K562 (cell line): ENCODE measurements around the gene SORCS2. TPM values are rescaled to one million over a fixed set of nuclear protein-coding genes. Genes with fewer than 3 reads are reported as not detected.

ENCODE experiments used
- ATAC-seq: fragments of 200-7000 bp; cut with Tn5 transposase; 3 replicates; pipeline ENCODE4 v1.9.1; 2020; ENCODE audit warnings: moderate library complexity
- BruUV-seq: library from RNA; stranded (reverse); fragments of 400-500 nt; replicated peaks from 2 replicates; lab custom pipeline; 2021; lab: Mats Ljungman, UMichigan
- CTCF ChIA-PET: fragments of 300-600 bp; formaldehyde crosslinking; extraction: SDS; loops from one replicate; lab custom pipeline; 2021; ENCODE audit warnings: low intra/inter-chr PET ratio; lab: Yijun Ruan, JAX
- POLR2A ChIA-PET: fragments of 300-600, 350-650 bp; sonication (Branson Sonifier 250); formaldehyde crosslinking; extraction: SDS; loops from one replicate; lab custom pipeline; 2021; ENCODE audit warnings: antibody characterized with exemption, inconsistent platforms; lab: Yijun Ruan, JAX
- DNase-seq, 4 experiments: peaks; one replicate each; pipeline versions ENCODE4 v3.0.0 to v3.0.0-alpha.2; 2011 to 2018; ENCODE audit warnings: low spot score in 3 of 4, mixed read lengths in 3 of 4; ENCODE audit errors: extremely low read depth in 1 of 4
- FAIRE-seq: peaks from 2 replicates; lab custom pipeline; 2011; peaks lifted over from hg19 to GRCh38; lab: Jason Lieb, UNC
- H2AFZ ChIP-seq: 2 replicates; pipeline ENCODE4 v1.6.0; 2011; ENCODE audit warnings: low read depth, low read length, control low read depth, inconsistent platforms
- H3K27ac ChIP-seq: fragments of 200-600 bp; 3 replicates; pipeline ENCODE4 v1.8.0; 2011; ENCODE audit warnings: low read depth, mild to moderate bottlenecking, control low read depth, inconsistent platforms, low read length, moderate library complexity, mixed read lengths; ENCODE audit errors: extremely low read depth
- H3K27me3 ChIP-seq, 2 experiments: fragments of 300-600 bp in 1 of 2; 2 replicates in 1 of 2; 3 replicates in 1 of 2; pipeline versions ENCODE4 v1.6.0 to v1.8.0; 2011; ENCODE audit warnings: inconsistent platforms in 2 of 2, low read length in 2 of 2, mild to moderate bottlenecking in 1 of 2, mixed read lengths in 1 of 2, moderate library complexity in 1 of 2; ENCODE audit not compliant: control insufficient read depth in 2 of 2, insufficient read depth in 2 of 2
- H3K36me3 ChIP-seq: fragments of 300-600 bp; 3 replicates; pipeline ENCODE4 v1.8.0; 2011; ENCODE audit warnings: mild to moderate bottlenecking, low read length, inconsistent platforms; ENCODE audit not compliant: control insufficient read depth, insufficient read depth
- H3K4me1 ChIP-seq, 2 experiments: fragments of 200-600 bp in 1 of 2; replicated peaks in 1 of 2; 2 replicates in 1 of 2; 3 replicates in 1 of 2; pipeline versions ENCODE4 v1.5.1 to v1.8.0; 2011; ENCODE audit warnings: inconsistent platforms in 2 of 2, low read length in 2 of 2, mild to moderate bottlenecking in 1 of 2, mixed read lengths in 1 of 2, moderate library complexity in 1 of 2; ENCODE audit not compliant: control insufficient read depth in 2 of 2, insufficient read depth in 2 of 2
- H3K4me2 ChIP-seq: 2 replicates; pipeline ENCODE4 v1.6.1; 2011; ENCODE audit warnings: low read length, control low read depth, inconsistent platforms, mixed read lengths; ENCODE audit not compliant: insufficient read depth
- H3K4me3 ChIP-seq: fragments of 200-600 bp; sonication (generic), shearing (Covaris generic); 2 replicates; pipeline ENCODE4 v1.5.1; 2016; ENCODE audit warnings: control low read depth, inconsistent platforms
- H3K79me2 ChIP-seq: fragments of 200-600 bp; 3 replicates; pipeline ENCODE4 v1.8.0; 2011; ENCODE audit warnings: low read length, inconsistent platforms; ENCODE audit not compliant: control insufficient read depth, insufficient read depth
- H3K9ac ChIP-seq, 2 experiments: 2 replicates each; pipeline versions ENCODE4 v1.6.0 to v1.6.1; 2011; ENCODE audit warnings: low read depth in 2 of 2, low read length in 2 of 2, control low read depth in 1 of 2, inconsistent platforms in 1 of 2, mild to moderate bottlenecking in 1 of 2, mixed read lengths in 1 of 2; ENCODE audit not compliant: insufficient read depth in 1 of 2
- H3K9me1 ChIP-seq: one replicate; pipeline ENCODE4 v1.6.0; 2011; ENCODE audit warnings: inconsistent platforms, mild to moderate bottlenecking, low read length, moderate library complexity; ENCODE audit not compliant: control insufficient read depth, insufficient read depth
- H3K9me3 ChIP-seq: replicated peaks from 2 replicates; pipeline ENCODE4 v1.5.1; 2011; ENCODE audit warnings: low read depth, low read length, inconsistent platforms; ENCODE audit not compliant: control insufficient read depth, insufficient read depth
- H4K20me1 ChIP-seq: replicated peaks from 2 replicates; pipeline ENCODE4 v1.6.1; 2011; ENCODE audit warnings: low read length, inconsistent platforms, mixed read lengths; ENCODE audit not compliant: control insufficient read depth, insufficient read depth
- BRCA1 ChIP-seq, 2 experiments: fragments of 450-650 bp in 1 of 2; sonication (generic) in 1 of 2; formaldehyde crosslinking in 1 of 2; IDR thresholded peaks; 2 replicates each; pipeline versions ENCODE4 v1.5.0 to v1.6.1; 2017 to 2020; ENCODE audit warnings: mild to moderate bottlenecking in 1 of 2, missing genetic modification reagents in 1 of 2
- BRF1 ChIP-seq: IDR thresholded peaks from 3 replicates; pipeline ENCODE4 v1.6.1; 2011; ENCODE audit warnings: borderline replicate concordance, mild to moderate bottlenecking; ENCODE audit not compliant: insufficient read length; ENCODE audit errors: extremely low read depth
- FIP1L1 ChIP-seq: fragments of 200-400 bp; formaldehyde crosslinking; IDR thresholded peaks from 2 replicates; pipeline ENCODE4 v1.6.1; 2018; ENCODE audit warnings: mild to moderate bottlenecking, low read depth, low read length; ENCODE audit not compliant: poor library complexity, severe bottlenecking
- FOXA1 ChIP-seq: fragments of 450-650 bp; IDR thresholded peaks from 2 replicates; pipeline ENCODE4 v1.6.1; 2016; ENCODE audit warnings: mild to moderate bottlenecking, borderline replicate concordance
- MED1 ChIP-seq: sonication (generic); formaldehyde crosslinking; IDR thresholded peaks from 2 replicates; pipeline ENCODE4 v1.8.1; 2023; ENCODE audit warnings: missing genetic modification reagents, borderline replicate concordance
- MITF ChIP-seq: IDR thresholded peaks from 2 replicates; pipeline ENCODE4 v1.6.1; 2014; ENCODE audit warnings: antibody characterized with exemption
- NCOR1 ChIP-seq: fragments of 450-650 bp; IDR thresholded peaks from 2 replicates; pipeline ENCODE4 v1.6.1; 2016; ENCODE audit warnings: mild to moderate bottlenecking, moderate library complexity
- TOE1 ChIP-seq, 2 experiments: fragments of 450-650 bp in 1 of 2; sonication (generic) in 1 of 2; formaldehyde crosslinking in 1 of 2; IDR thresholded peaks; 2 replicates each; pipeline versions ENCODE4 v1.7.1 to v1.8.0; 2016 to 2022; ENCODE audit warnings: borderline replicate concordance in 2 of 2, mild to moderate bottlenecking in 2 of 2, antibody characterized with exemption in 1 of 2, inconsistent platforms in 1 of 2, low read depth in 1 of 2, missing genetic modification reagents in 1 of 2, moderate library complexity in 1 of 2
- ZBTB7A ChIP-seq: IDR thresholded peaks from 2 replicates; pipeline ENCODE4 v1.6.1; 2011; ENCODE audit warnings: low read depth, mild to moderate bottlenecking, low read length, moderate library complexity, borderline replicate concordance; ENCODE audit not compliant: control insufficient read depth
- ZNF3 ChIP-seq: fragments of 250-450 bp; sonication (Bioruptor Pico); IDR thresholded peaks from 2 replicates; pipeline ENCODE4 v1.5.0; 2021; ENCODE audit warnings: mild to moderate bottlenecking, moderate library complexity
- ZNF707 ChIP-seq: fragments of 250-450 bp; sonication (Bioruptor Pico); conservative IDR thresholded peaks from 2 replicates; pipeline ENCODE4 v1.8.0; 2022; ENCODE audit warnings: inconsistent platforms, mild to moderate bottlenecking, moderate library complexity
- ZNF75A ChIP-seq: fragments of 450-650 bp; formaldehyde crosslinking; IDR thresholded peaks from 2 replicates; pipeline ENCODE4 v1.4.0; 2020; ENCODE audit warnings: mild to moderate bottlenecking
- ZNF764 ChIP-seq: fragments of 250-450 bp; sonication (Bioruptor Pico); IDR thresholded peaks from 2 replicates; pipeline ENCODE4 v1.4.0; 2020; ENCODE audit warnings: low read depth, mild to moderate bottlenecking, moderate library complexity
- ZSCAN29 ChIP-seq: fragments of 450-650 bp; IDR thresholded peaks from 2 replicates; pipeline ENCODE4 v1.6.1; 2017
- WGBS: fragments of 100-300 bp; shearing (Covaris generic); methylation state at CpG from one replicate; pipeline ENCODE4 v1.1.6; 2016; ENCODE audit warnings: low coverage, mixed read lengths; ENCODE audit not compliant: insufficient coverage; ENCODE audit errors: missing lambda C conversion rate; 5-methylcytosine and 5-hydroxymethylcytosine counted together
- in situ Hi-C: fragments of 300-500 bp; cut with MboI; formaldehyde crosslinking; loops from 4 replicates; pipeline ENCODE4 v1.15.0; 2018; ENCODE audit warnings: inconsistent platforms, mixed read lengths
- intact Hi-C: fragments of 100-400 bp; cut with micrococcal nuclease; formaldehyde crosslinking; loops from 2 replicates; pipeline ENCODE4 v1.14.2; 2022
- polyA plus RNA-seq, 8 experiments: library from polyadenylated mRNA; depleted of rRNA in 4 of 8; stranded (reverse) in 5 of 8; unstranded in 3 of 8; fragments of >200 nt; fragmentation: Nextera tagmentation in 2 of 8; fragmentation: Illumina TruSeq in 1 of 8; extraction: Ambion mirVana in 2 of 8; extraction: Trizol in 1 of 8; gene quantifications; 2 replicates each; pipeline versions ENCODE4 v1.2.1 to v1.2.3, GENCODE V29; 2011 to 2014; ENCODE audit warnings: inconsistent platforms in 1 of 8, missing spikeins in 1 of 8
- total RNA-seq, 7 experiments: library from RNA; depleted of rRNA in 6 of 7; stranded (reverse); fragments of >200 nt in 6 of 7; fragmentation: Illumina TruSeq in 2 of 7; extraction: Trizol in 2 of 7; gene quantifications; 2 replicates each; pipeline versions ENCODE4 v1.2.1 to v1.2.3, GENCODE V29; 2011 to 2021; ENCODE audit warnings: low replicate concordance in 1 of 7

SORCS2 gene
- total and polyA plus RNA-seq, 9 of the 15 experiments (the other 6 are each of a cell fraction or from before 2014, with no cell fraction given), result not detected

GRCh38 chr4:7546152-7546808 lies 353.9 kb downstream of the SORCS2 start:
- ChIA-PET POLR2A (interaction anchor here (0.7 to 1.2 kb wide), 2 partner anchors 85 to 301 kb away, joined by 3 to 4 read pairs; no protein-coding TSS in a partner anchor), CTCF (no interaction called here)
- no peak for TF ChIP-seq FOXA1
- intact Hi-C loops (no loop called here), in situ Hi-C loops (no loop called here)
- ATAC-seq (no peak), DNase-seq (no peak), FAIRE-seq (no peak)
- Histone ChIP-seq H3K9me1 (no peaks in the 10 kb centered on the region), H2AFZ (no peak overlapping the region), H4K20me1 (no peaks in the 10 kb centered on the region), H3K9ac (no peak overlapping the region), H3K27ac (no peak overlapping the region), H3K4me2 (no peak overlapping the region), H3K79me2 (no peaks in the 10 kb centered on the region), H3K27me3 (no peaks in the 10 kb centered on the region; a peak in 1 of 5 replicates), H3K36me3 (no peaks in the 10 kb centered on the region), H3K9me3 (no peaks in the 10 kb centered on the region), H3K4me3 (no peak overlapping the region), H3K4me1 (no peaks in the 10 kb centered on the region)
- under 1% methylated on average over 17 of the region's 18 CpGs for WGBS
- no TSS peak for BruUV-seq

GRCh38 chr4:7546809-7547367 lies 354.6 kb downstream of the SORCS2 start:
- no TSS peak for BruUV-seq
- Histone ChIP-seq H3K79me2 (no peaks in the 10 kb centered on the region), H3K36me3 (no peaks in the 10 kb centered on the region), H3K4me1 (no peaks in the 10 kb centered on the region), H4K20me1 (no peaks in the 10 kb centered on the region), H3K9ac (no peak overlapping the region), H3K4me3 (no peak overlapping the region), H3K27ac (no peak overlapping the region), H2AFZ (no peak overlapping the region), H3K27me3 (no peaks in the 10 kb centered on the region; a peak in 1 of 5 replicates), H3K9me3 (no peaks in the 10 kb centered on the region), H3K9me1 (no peaks in the 10 kb centered on the region), H3K4me2 (no peak overlapping the region)
- no peak for FAIRE-seq
- ChIA-PET CTCF (no interaction called here), POLR2A (no interaction called here)
- WGBS, result 2% methylated on average over 4 of the region's 4 CpGs
- in situ Hi-C loops, result no loop called here
- no peak for DNase-seq
- intact Hi-C loops, result no loop called here
- ATAC-seq, result no peak
- TF ChIP-seq NCOR1, result no peak
- TF ChIP-seq MITF, result no peak
- TF ChIP-seq ZNF75A (CRISPR knock-in tag), result no peak
- no peak for TF ChIP-seq TOE1 (IDR thresholded peaks at IDR 0.05; ENCODE audit: borderline replicate concordance)
- TF ChIP-seq TOE1 (CRISPR knock-in tag; IDR thresholded peaks at IDR 0.05; ENCODE audit: borderline replicate concordance, low read depth), result no peak
- TF ChIP-seq BRCA1 (IDR thresholded peaks at IDR 0.05), result no peak
- no peak for TF ChIP-seq BRCA1 (CRISPR knock-in tag; IDR thresholded peaks at IDR 0.05)
- TF ChIP-seq ZNF3 (CRISPR knock-in tag), result no peak
- TF ChIP-seq ZNF764, result no peak
- no peak for TF ChIP-seq MED1 (CRISPR knock-in tag)
- TF ChIP-seq FIP1L1, result no peak
- no peak for TF ChIP-seq ZBTB7A
- no peak for TF ChIP-seq ZSCAN29
- no peak for TF ChIP-seq ZNF707 (CRISPR knock-in tag)
- TF ChIP-seq BRF1, result no peak
